HCT116 (cell line): Measurements from ENCODE around the gene RBM46.
A peak's percentile ranks its signal among the peaks of the same experiment; 100 is the strongest.

Experiments used
- CTCF ChIP-seq, 3 experiments: fragments of 200-600 bp in 1 of 3; sonication (generic) in 1 of 3; IDR thresholded peaks in 2 of 3; conservative IDR thresholded peaks in 1 of 3; 2 replicates each; pipeline ENCODE4 v1.5.1; 2012 to 2017; ENCODE audit warnings: low read depth in 2 of 3, low read length in 2 of 3, antibody characterized with exemption in 1 of 3, borderline replicate concordance in 1 of 3, control low read depth in 1 of 3, mild to moderate bottlenecking in 1 of 3, mixed read lengths in 1 of 3, mixed run types in 1 of 3, moderate library complexity in 1 of 3; ENCODE audit not compliant: insufficient read depth in 1 of 3
- EGR1 ChIP-seq: IDR thresholded peaks from 2 replicates; pipeline ENCODE4 v1.6.1; 2012; ENCODE audit warnings: low read depth
- EZH2 ChIP-seq: fragments of 200-600 bp; sonication (generic); IDR thresholded peaks from 2 replicates; pipeline ENCODE4 v1.6.1; 2017; ENCODE audit warnings: antibody characterized with exemption, mixed run types
- EZH2phosphoT487 ChIP-seq: fragments of 200-600 bp; IDR thresholded peaks from 2 replicates; pipeline ENCODE4 v1.6.1; 2018; ENCODE audit warnings: antibody characterized with exemption, borderline replicate concordance
- FOSL1 ChIP-seq: IDR thresholded peaks from 2 replicates; pipeline ENCODE4 v1.6.1; 2012; ENCODE audit warnings: low read depth
- JUND ChIP-seq: IDR thresholded peaks from 2 replicates; pipeline ENCODE4 v1.6.1; 2012
- POLR2A ChIP-seq: IDR thresholded peaks from 2 replicates; pipeline ENCODE4 v1.7.0; 2011; ENCODE audit warnings: borderline replicate concordance; ENCODE audit not compliant: insufficient read depth, insufficient read length; ENCODE audit errors: extremely low read depth
- POLR2AphosphoS5 ChIP-seq: IDR thresholded peaks from 2 replicates; pipeline ENCODE4 v1.6.1; 2011; ENCODE audit warnings: mild to moderate bottlenecking, low read depth, low read length, moderate library complexity
- RAD21 ChIP-seq: IDR thresholded peaks from 2 replicates; pipeline ENCODE4 v1.6.1; 2012; ENCODE audit warnings: low read depth, mild to moderate bottlenecking
- SIN3A ChIP-seq: IDR thresholded peaks from 2 replicates; pipeline ENCODE4 v1.6.1; 2012; ENCODE audit warnings: low read depth
- ZNF274 ChIP-seq: fragments of 200-500 bp; sonication (Bioruptor generic); IDR thresholded peaks from 2 replicates; pipeline ENCODE4 v1.6.1; 2014; ENCODE audit warnings: mild to moderate bottlenecking, low read depth, low read length, inconsistent platforms
- TF ChIP-seq, protein P1 (sequence below): IDR thresholded peaks from 2 replicates; pipeline ENCODE4 v1.6.1; 2011; ENCODE audit warnings: mild to moderate bottlenecking, low read length, moderate library complexity; ENCODE audit not compliant: insufficient replicate concordance; ENCODE audit errors: extremely low read depth
- TF ChIP-seq, protein P2 (sequence below): IDR thresholded peaks from 2 replicates; pipeline ENCODE4 v1.6.1; 2012; ENCODE audit warnings: low read depth
- TF ChIP-seq, protein P3 (sequence below): IDR thresholded peaks from 2 replicates; pipeline ENCODE4 v1.6.1; 2012

GRCh38 chr4:154743683-154744340 lies 37.3 kb upstream of the RBM46 start, which contains the start of gene LRAT:
- TF ChIP-seq EZH2 (no peak), CTCF (IDR thresholded peaks at IDR 0.05 in 2 of 3, conservative IDR thresholded peaks at IDR 0.05 in 1 of 3; ENCODE audit: borderline replicate concordance in 1 of 3, insufficient read depth in 1 of 3, low read depth in 2 of 3, low read length in 2 of 3) (peak in 2 of 3 experiments; percentile 43 to 48; a peak in 4 of 6 replicates), POLR2AphosphoS5 (peak; percentile 93), POLR2A (no peak), JUND (no peak), SIN3A (0 out of 2 replicates have a peak, but pooled peaks have one; percentile 44), EZH2phosphoT487 (no peak), RAD21 (no peak), FOSL1 (no peak), ZNF274 (no peak), EGR1 (peak; percentile 16; the same call in 1 of the 2 replicates)
- TF ChIP-seq, protein P1, sequence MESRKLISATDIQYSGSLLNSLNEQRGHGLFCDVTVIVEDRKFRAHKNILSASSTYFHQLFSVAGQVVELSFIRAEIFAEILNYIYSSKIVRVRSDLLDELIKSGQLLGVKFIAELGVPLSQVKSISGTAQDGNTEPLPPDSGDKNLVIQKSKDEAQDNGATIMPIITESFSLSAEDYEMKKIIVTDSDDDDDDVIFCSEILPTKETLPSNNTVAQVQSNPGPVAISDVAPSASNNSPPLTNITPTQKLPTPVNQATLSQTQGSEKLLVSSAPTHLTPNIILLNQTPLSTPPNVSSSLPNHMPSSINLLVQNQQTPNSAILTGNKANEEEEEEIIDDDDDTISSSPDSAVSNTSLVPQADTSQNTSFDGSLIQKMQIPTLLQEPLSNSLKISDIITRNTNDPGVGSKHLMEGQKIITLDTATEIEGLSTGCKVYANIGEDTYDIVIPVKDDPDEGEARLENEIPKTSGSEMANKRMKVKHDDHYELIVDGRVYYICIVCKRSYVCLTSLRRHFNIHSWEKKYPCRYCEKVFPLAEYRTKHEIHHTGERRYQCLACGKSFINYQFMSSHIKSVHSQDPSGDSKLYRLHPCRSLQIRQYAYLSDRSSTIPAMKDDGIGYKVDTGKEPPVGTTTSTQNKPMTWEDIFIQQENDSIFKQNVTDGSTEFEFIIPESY = no peak
- TF ChIP-seq, protein P2, sequence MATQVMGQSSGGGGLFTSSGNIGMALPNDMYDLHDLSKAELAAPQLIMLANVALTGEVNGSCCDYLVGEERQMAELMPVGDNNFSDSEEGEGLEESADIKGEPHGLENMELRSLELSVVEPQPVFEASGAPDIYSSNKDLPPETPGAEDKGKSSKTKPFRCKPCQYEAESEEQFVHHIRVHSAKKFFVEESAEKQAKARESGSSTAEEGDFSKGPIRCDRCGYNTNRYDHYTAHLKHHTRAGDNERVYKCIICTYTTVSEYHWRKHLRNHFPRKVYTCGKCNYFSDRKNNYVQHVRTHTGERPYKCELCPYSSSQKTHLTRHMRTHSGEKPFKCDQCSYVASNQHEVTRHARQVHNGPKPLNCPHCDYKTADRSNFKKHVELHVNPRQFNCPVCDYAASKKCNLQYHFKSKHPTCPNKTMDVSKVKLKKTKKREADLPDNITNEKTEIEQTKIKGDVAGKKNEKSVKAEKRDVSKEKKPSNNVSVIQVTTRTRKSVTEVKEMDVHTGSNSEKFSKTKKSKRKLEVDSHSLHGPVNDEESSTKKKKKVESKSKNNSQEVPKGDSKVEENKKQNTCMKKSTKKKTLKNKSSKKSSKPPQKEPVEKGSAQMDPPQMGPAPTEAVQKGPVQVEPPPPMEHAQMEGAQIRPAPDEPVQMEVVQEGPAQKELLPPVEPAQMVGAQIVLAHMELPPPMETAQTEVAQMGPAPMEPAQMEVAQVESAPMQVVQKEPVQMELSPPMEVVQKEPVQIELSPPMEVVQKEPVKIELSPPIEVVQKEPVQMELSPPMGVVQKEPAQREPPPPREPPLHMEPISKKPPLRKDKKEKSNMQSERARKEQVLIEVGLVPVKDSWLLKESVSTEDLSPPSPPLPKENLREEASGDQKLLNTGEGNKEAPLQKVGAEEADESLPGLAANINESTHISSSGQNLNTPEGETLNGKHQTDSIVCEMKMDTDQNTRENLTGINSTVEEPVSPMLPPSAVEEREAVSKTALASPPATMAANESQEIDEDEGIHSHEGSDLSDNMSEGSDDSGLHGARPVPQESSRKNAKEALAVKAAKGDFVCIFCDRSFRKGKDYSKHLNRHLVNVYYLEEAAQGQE = no peak
- TF ChIP-seq, protein P3, sequence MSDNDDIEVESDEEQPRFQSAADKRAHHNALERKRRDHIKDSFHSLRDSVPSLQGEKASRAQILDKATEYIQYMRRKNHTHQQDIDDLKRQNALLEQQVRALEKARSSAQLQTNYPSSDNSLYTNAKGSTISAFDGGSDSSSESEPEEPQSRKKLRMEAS = 0 out of 2 replicates have a peak, but pooled peaks have one; percentile 26
